Medulla oblongata (tissue), 1 donor: ENCODE data around the gene SIN3B.

ENCODE experiments used
- DNase-seq: peaks from one replicate; pipeline ENCODE4 v3.0.0-alpha.2; 2015; ENCODE audit errors: extremely low spot score

SIN3B gene

GRCh38 chr19:16888629-16889365 lies 59.6 kb downstream of the SIN3B start, which contains the start of gene F2RL3:
TSS of gene F2RL3 (plus strand) at chr19:16888999. CDS start at chr19:16889190, 191 bp downstream.
- DNase-seq: no peak

- no peak for DNase-seq
Observed at GRCh38 chr19:16889366-16889882, 60.2 kb downstream of the SIN3B start.

GRCh38 chr19:16889883-16890460 lies 60.8 kb downstream of the SIN3B start:
- no peak for DNase-seq

- no peak for DNase-seq
Observed at GRCh38 chr19:16890461-16891184, 61.4 kb downstream of the SIN3B start.

- no peak for DNase-seq
Observed at GRCh38 chr19:16891696-16892382, 62.6 kb downstream of the SIN3B start.

GRCh38 chr19:16892436-16892835 lies 63.2 kb downstream of the SIN3B start:
- DNase-seq: no peak

- DNase-seq: no peak
Observed at GRCh38 chr19:16892868-16893685, 63.9 kb downstream of the SIN3B start.

- DNase-seq: no peak
Observed at GRCh38 chr19:16893686-16893989, 64.4 kb downstream of the SIN3B start.

GRCh38 chr19:16894080-16894479 lies 64.9 kb downstream of the SIN3B start:
- DNase-seq: no peak

GRCh38 chr19:16895467-16896145 lies 66.4 kb downstream of the SIN3B start:
- DNase-seq: no peak

- DNase-seq: no peak
Observed at GRCh38 chr19:16896146-16897028, 67.2 kb downstream of the SIN3B start.

GRCh38 chr19:16897029-16897855 lies 68.0 kb downstream of the SIN3B start:
- DNase-seq: peak; percentile 64

GRCh38 chr19:16897856-16898161 lies 68.6 kb downstream of the SIN3B start:
- no peak for DNase-seq

GRCh38 chr19:16898361-16899015 lies 69.3 kb downstream of the SIN3B start:
- DNase-seq: no peak

GRCh38 chr19:16899566-16900075 lies 70.4 kb downstream of the SIN3B start:
- no peak for DNase-seq

GRCh38 chr19:16901491-16902175 lies 72.4 kb downstream of the SIN3B start:
- no peak for DNase-seq

GRCh38 chr19:16902545-16902944 lies 73.3 kb downstream of the SIN3B start:
- no peak for DNase-seq

GRCh38 chr19:16903347-16903746 lies 74.1 kb downstream of the SIN3B start:
- no peak for DNase-seq
